ENCODE measurements around the gene RNASE9. TPM values are rescaled to one million over a fixed set of nuclear protein-coding genes. Genes with fewer than 3 reads are reported as not detected.

The RNASE9 gene
- total and polyA plus RNA-seq, 9 of the 15 experiments (the other 6 are each of a cell fraction or from before 2014, with no cell fraction given): not detected

- ATAC-seq: no peak
- H2AFZ ChIP-seq (ENCODE audit: low read depth, low read length): no peak overlapping the region
- no peak for FAIRE-seq
- WGBS (ENCODE audit: insufficient coverage, low coverage, missing lambda C conversion rate): 27% methylated on average over 7 of the region's 7 CpGs
- in situ Hi-C loops (cut with MboI) (no loop called here), intact Hi-C loops (cut with micrococcal nuclease) (no loop called here)
- H3K27me3 ChIP-seq (ENCODE audit: control insufficient read depth in 2 of 2, insufficient read depth in 2 of 2, low read length in 2 of 2): no peaks in the 10 kb centered on the region; a peak in 1 of 5 replicates
- H3K36me3 ChIP-seq (ENCODE audit: control insufficient read depth, insufficient read depth, low read length): no peaks in the 10 kb centered on the region
- DNase-seq (ENCODE audit: extremely low read depth in 1 of 4, low spot score in 3 of 4): no peak
- H3K4me1 ChIP-seq (replicated peaks in 1 of 2; ENCODE audit: control insufficient read depth in 2 of 2, insufficient read depth in 2 of 2, low read length in 2 of 2): peaks cover 0 to 6% of the 10 kb centered on the region in 2 experiments; a peak in 2 of 5 replicates
- CTCF ChIA-PET (ENCODE audit: low intra/inter-chr PET ratio): no interaction called here
- no peak for TF ChIP-seq SNIP1 (IDR thresholded peaks at IDR 0.05; ENCODE audit: low read depth)
- TF ChIP-seq MAX (CRISPR knock-in tag; IDR thresholded peaks at IDR 0.05): no peak
- TF ChIP-seq ZNF24 (IDR thresholded peaks at IDR 0.05): no peak
- no peak for TF ChIP-seq CHAMP1 (IDR thresholded peaks at IDR 0.05)
- TF ChIP-seq NCOR1 (IDR thresholded peaks at IDR 0.05): no peak
- no peak for TF ChIP-seq STAG1 (CRISPR knock-in tag; IDR thresholded peaks at IDR 0.05; ENCODE audit: borderline replicate concordance)
- no peak for TF ChIP-seq BRD4 (IDR thresholded peaks at IDR 0.05)
- TF ChIP-seq KAT7 (CRISPR knock-in tag; IDR thresholded peaks at IDR 0.05; ENCODE audit: borderline replicate concordance): no peak
- no peak for TF ChIP-seq BRF2 (IDR thresholded peaks at IDR 0.05; ENCODE audit: borderline replicate concordance, insufficient read depth, insufficient read length)
- TF ChIP-seq PML (IDR thresholded peaks at IDR 0.05; ENCODE audit: low read length): no peak
- TF ChIP-seq MEIS2 (IDR thresholded peaks at IDR 0.05; ENCODE audit: partially characterized antibody): no peak
- TF ChIP-seq RUNX1 (IDR thresholded peaks at IDR 0.05; ENCODE audit: low read depth): no peak
- no peak for TF ChIP-seq SAFB2 (IDR thresholded peaks at IDR 0.05; ENCODE audit: borderline replicate concordance, low read depth, low read length, severe bottlenecking)
- TF ChIP-seq TRIM28 (IDR thresholded peaks at IDR 0.05): no peak
- no peak for TF ChIP-seq CCAR2 (IDR thresholded peaks at IDR 0.05; ENCODE audit: low read depth, low read length)
- TF ChIP-seq ZFP36 (IDR thresholded peaks at IDR 0.05; ENCODE audit: low read depth, low read length, partially characterized antibody): no peak
- no peak for TF ChIP-seq FUS (optimal IDR thresholded peaks at IDR 0.05; ENCODE audit: low read depth, low read length)
- TF ChIP-seq THRB (CRISPR knock-in tag; conservative IDR thresholded peaks at IDR 0.05): no peak
- no peak for TF ChIP-seq ESRRA (IDR thresholded peaks at IDR 0.05; ENCODE audit: borderline replicate concordance, low read depth)
- TF ChIP-seq HDAC8 (tag; IDR thresholded peaks at IDR 0.05): no peak
- no peak overlapping the region for H3K27ac ChIP-seq (ENCODE audit: extremely low read depth, low read depth, low read length)
- no peaks in the 10 kb centered on the region for H3K9me3 ChIP-seq (replicated peaks; ENCODE audit: control insufficient read depth, insufficient read depth, low read depth, low read length)
- no peak overlapping the region for H3K4me2 ChIP-seq (ENCODE audit: insufficient read depth, low read length)
- no peaks in the 10 kb centered on the region for H3K9me1 ChIP-seq (ENCODE audit: control insufficient read depth, insufficient read depth, low read length)
- H3K9ac ChIP-seq (ENCODE audit: insufficient read depth in 1 of 2, low read depth in 2 of 2, low read length in 2 of 2): no peak overlapping the region
- no peaks in the 10 kb centered on the region for H3K79me2 ChIP-seq (ENCODE audit: control insufficient read depth, insufficient read depth, low read length)
- no peak overlapping the region for H3K4me3 ChIP-seq
- POLR2A ChIA-PET: no interaction called here
- H4K20me1 ChIP-seq (replicated peaks; ENCODE audit: control insufficient read depth, insufficient read depth, low read length): no peaks in the 10 kb centered on the region
- BruUV-seq (replicated peaks): no TSS peak
These were observed 48.5 kb downstream of the RNASE9 start for GRCh38 chr14:20512177-20512905.
